GM12865 (cell line): Measurements from ENCODE around the gene IRF4.

Experiments
- DNase-seq: peaks from one replicate; pipeline ENCODE4 v3.0.0; 2010; ENCODE audit warnings: low read depth
- H3K4me3 ChIP-seq: 2 replicates; pipeline ENCODE4 v1.5.1; 2011; ENCODE audit warnings: mild to moderate bottlenecking, low read depth, low read length, control low read depth
- TF ChIP-seq, protein P1 (sequence below): IDR thresholded peaks from 2 replicates; pipeline ENCODE4 v1.5.1; 2011; ENCODE audit warnings: low read length, control low read depth, low read depth, inconsistent platforms; ENCODE audit not compliant: insufficient read depth; ENCODE audit errors: missing control alignments

The IRF4 gene

GRCh38 chr6:411402-412145, 20.0 kb downstream of the IRF4 start:
- no peak overlapping the region for H3K4me3 ChIP-seq
- TF ChIP-seq, protein P1, sequence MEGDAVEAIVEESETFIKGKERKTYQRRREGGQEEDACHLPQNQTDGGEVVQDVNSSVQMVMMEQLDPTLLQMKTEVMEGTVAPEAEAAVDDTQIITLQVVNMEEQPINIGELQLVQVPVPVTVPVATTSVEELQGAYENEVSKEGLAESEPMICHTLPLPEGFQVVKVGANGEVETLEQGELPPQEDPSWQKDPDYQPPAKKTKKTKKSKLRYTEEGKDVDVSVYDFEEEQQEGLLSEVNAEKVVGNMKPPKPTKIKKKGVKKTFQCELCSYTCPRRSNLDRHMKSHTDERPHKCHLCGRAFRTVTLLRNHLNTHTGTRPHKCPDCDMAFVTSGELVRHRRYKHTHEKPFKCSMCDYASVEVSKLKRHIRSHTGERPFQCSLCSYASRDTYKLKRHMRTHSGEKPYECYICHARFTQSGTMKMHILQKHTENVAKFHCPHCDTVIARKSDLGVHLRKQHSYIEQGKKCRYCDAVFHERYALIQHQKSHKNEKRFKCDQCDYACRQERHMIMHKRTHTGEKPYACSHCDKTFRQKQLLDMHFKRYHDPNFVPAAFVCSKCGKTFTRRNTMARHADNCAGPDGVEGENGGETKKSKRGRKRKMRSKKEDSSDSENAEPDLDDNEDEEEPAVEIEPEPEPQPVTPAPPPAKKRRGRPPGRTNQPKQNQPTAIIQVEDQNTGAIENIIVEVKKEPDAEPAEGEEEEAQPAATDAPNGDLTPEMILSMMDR: no peak
- DNase-seq: peak; percentile 67

DNA sequence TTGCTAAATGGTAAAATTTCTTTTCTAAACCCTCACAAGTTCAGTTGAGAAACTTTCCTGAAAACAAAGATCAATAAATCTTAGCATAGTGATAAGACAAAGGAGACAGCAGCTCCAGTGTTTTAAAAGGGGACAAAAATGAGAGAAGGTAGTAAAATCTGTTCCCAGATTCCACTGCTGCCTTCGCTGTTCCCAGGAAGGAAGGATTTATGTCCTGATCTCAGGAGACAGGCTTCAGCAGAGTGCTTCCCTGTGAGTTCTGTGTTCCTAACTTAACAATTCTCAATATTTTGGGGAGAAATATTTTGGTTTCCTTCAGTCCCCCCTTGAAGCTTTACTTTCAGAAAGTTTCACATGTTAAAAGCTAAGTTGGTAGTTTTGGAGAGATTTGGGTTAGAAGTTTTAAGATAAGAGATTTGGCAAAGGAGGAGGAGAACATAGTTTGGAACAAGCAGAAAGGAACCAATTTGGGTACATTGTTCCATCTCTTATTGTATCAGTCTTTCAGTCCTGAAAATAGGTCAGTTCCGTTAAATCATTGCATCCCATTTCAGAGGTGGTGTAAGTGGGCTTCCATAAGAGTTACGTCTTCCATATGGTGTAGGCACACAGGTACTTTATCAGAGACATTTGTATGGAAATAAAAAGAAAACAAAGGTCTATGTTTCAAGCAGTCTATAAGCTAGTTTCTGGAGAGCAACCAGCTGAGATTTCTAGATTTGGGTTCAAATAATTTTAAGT, 20.8 kb downstream of the IRF4 start:
- peak; percentile 69 for DNase-seq
- TF ChIP-seq, protein P1: no peak
- H3K4me3 ChIP-seq: no peak overlapping the region

GRCh38 chr6:414447-414846, 22.9 kb downstream of the IRF4 start:
- TF ChIP-seq, protein P1: no peak

GRCh38 chr6:415087-415486, 23.5 kb downstream of the IRF4 start:
- DNase-seq: no peak
- no peak overlapping the region for H3K4me3 ChIP-seq
- TF ChIP-seq, protein P1: no peak

More at GRCh38 chr6:414447-414846, 22.9 kb downstream of the IRF4 start:
- DNase-seq: peak; percentile 41
- no peak overlapping the region for H3K4me3 ChIP-seq

DNA sequence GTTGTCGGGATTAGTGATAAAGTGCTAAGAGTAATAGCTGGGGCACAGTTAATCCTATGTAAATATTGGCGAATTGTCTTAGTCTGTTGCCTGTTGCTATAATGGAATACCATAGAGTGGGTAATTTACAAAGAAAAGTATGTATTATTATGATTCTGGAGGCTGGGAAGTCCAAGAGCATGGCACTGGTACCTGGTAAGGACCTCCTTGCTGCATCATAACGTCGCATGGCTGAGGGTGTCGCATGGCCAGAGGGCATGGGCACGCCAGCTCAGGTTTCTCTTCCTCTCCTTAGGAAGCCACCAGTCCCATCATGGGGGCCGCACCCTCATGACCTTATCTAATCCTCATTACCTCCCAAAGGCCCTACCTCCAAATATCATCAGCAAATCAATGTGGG, 29.7 kb downstream of the IRF4 start:
- no peak for DNase-seq
- H3K4me3 ChIP-seq: no peak overlapping the region
- TF ChIP-seq, protein P1: no peak

DNA sequence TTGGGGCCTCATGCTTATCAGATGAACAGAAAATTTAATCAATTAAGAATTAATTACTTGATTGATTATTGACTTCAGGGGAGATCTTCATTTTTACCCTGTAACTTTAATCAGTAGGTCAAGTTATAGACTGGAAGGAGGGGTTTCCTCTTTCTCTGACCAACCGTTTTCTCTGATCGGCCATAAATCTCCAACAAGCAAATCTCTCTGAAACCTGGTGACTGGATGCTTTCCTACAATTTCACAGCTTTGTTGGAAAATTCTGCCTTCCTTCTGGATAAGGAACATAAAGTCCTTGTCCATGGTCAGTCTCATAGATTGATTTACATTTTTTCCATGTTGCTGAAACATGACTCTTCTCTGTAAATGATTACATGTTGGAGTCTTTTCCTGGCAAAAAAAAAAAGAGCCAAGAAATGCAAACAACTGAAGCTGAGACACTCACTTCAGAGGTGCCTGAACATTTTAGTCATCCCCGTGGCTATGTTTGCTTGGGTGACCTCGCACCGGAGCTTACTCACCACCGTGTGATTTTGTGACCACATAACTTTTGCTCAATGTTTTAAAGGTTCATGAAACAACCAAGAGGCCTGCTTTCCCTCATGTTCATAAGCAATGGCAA, 31.0 kb downstream of the IRF4 start:
- peak; percentile 76 for DNase-seq
- no peak overlapping the region for H3K4me3 ChIP-seq
- TF ChIP-seq, protein P1: no peak
